OCI-LY7 (cell line): ENCODE results near the gene WFS1.

Source experiments
- CTCF ChIP-seq: fragments of 200-600 bp; sonication (generic); conservative IDR thresholded peaks from 2 replicates; pipeline ENCODE4 v1.5.1; 2014; ENCODE audit warnings: mild to moderate bottlenecking, antibody characterized with exemption, low read length, moderate library complexity, mixed read lengths
- EZH2phosphoT487 ChIP-seq: fragments of 200-600 bp; sonication (generic); IDR thresholded peaks from 2 replicates; pipeline ENCODE4 v1.6.1; 2018; ENCODE audit warnings: low read depth, borderline replicate concordance, mild to moderate bottlenecking, mixed run types, antibody characterized with exemption, low read length, moderate library complexity, mixed read lengths

GRCh38 chr4:6221301-6221850, 48.3 kb upstream of the WFS1 start:
- no peak for TF ChIP-seq CTCF
- no peak for TF ChIP-seq EZH2phosphoT487
